Gastrocnemius medialis (tissue), 4 donors: ENCODE measurements around the gene TMEM240. TPM values are rescaled to one million over a fixed set of nuclear protein-coding genes. Genes with fewer than 3 reads are reported as not detected.
"Not testable (repeated sequence)": the region's sequence is repeated elsewhere in the genome, so short reads cannot be mapped to it uniquely, and the experiment has no call there.

Experiments
- ATAC-seq, 2 donors: fragments of 150-250 bp; one replicate each; pipeline ENCODE4 v1.9.1; 2016
- DNase-seq, 2 donors: peaks; one replicate each; pipeline ENCODE4 v3.0.0-alpha.2; 2019
- H3K27ac ChIP-seq, 4 donors: fragments of 200-600 bp; sonication (generic); 1 replicate in 1 of 4; 2 replicates in 3 of 4; pipeline ENCODE4 v1.5.1; 2016 to 2018; ENCODE audit warnings: mild to moderate bottlenecking in 2 of 4, moderate library complexity in 1 of 4
- H3K27me3 ChIP-seq, 3 donors: fragments of 200-600 bp; sonication (generic) in 2 of 3; 1 replicate in 1 of 3; 2 replicates in 2 of 3; pipeline versions ENCODE4 v1.5.1 to v1.6.0; 2016 to 2019; ENCODE audit warnings: mild to moderate bottlenecking in 1 of 3, moderate library complexity in 1 of 3
- H3K36me3 ChIP-seq, 2 donors: fragments of 200-600 bp; sonication (generic) in 1 of 2; one replicate each; pipeline ENCODE4 v1.5.1; 2017 to 2018
- H3K4me1 ChIP-seq, 2 donors: fragments of 200-600 bp; sonication (generic) in 1 of 2; one replicate each; pipeline ENCODE4 v1.5.1; 2016 to 2017; ENCODE audit warnings: mild to moderate bottlenecking in 2 of 2
- H3K4me3 ChIP-seq, 4 donors: fragments of 200-600 bp; sonication (generic) in 3 of 4; 1 replicate in 1 of 4; 2 replicates in 3 of 4; pipeline ENCODE4 v1.5.1; 2016 to 2019; ENCODE audit warnings: mild to moderate bottlenecking in 2 of 4
- H3K9me3 ChIP-seq, 3 donors: fragments of 200-600 bp; sonication (generic) in 2 of 3; 1 replicate in 1 of 3; 2 replicates in 2 of 3; pipeline ENCODE4 v1.5.1; 2016 to 2019
- POLR2A ChIP-seq, 2 donors: fragments of 450-650 bp; IDR thresholded peaks; one replicate each; pipeline ENCODE4 v1.6.1; 2017; ENCODE audit warnings: antibody characterized with exemption in 2 of 2, mild to moderate bottlenecking in 2 of 2, moderate library complexity in 2 of 2
- in situ Hi-C, 4 donors: fragments of 200-750 bp; cut with MboI; loops; one replicate each; pipeline versions ENCODE4 v1.15.0 to v1.8.0; 2017; ENCODE audit warnings: low sequenced_read_pairs in 4 of 4
- intact Hi-C: fragments of 100-400 bp; cut with DNase I; formaldehyde crosslinking; loops from one replicate; pipeline ENCODE4 v1.15.1; 2023; ENCODE audit warnings: low total_unique reads
- total RNA-seq, 4 donors: library from RNA; depleted of rRNA; stranded (reverse); fragments of >200 nt; gene quantifications; one replicate each; pipeline versions ENCODE4 v1.1.0 to v1.2.3, GENCODE V29; 2016
- TF ChIP-seq, protein P1 (sequence below), 5 experiments: fragments of 450-650 bp in 3 of 5; fragments of 200-600 bp in 2 of 5; sonication (generic) in 2 of 5; IDR thresholded peaks in 4 of 5; conservative IDR thresholded peaks in 1 of 5; 1 replicate in 4 of 5; 2 replicates in 1 of 5; pipeline ENCODE4 v1.5.1; 2016 to 2019; ENCODE audit warnings: antibody characterized with exemption in 5 of 5, mild to moderate bottlenecking in 3 of 5, moderate library complexity in 3 of 5

The TMEM240 gene
- total RNA-seq, 4 donors from 2014 or later = 1.1 to 2.0 (median 1.9) TPM; not detected in 1

DNA sequence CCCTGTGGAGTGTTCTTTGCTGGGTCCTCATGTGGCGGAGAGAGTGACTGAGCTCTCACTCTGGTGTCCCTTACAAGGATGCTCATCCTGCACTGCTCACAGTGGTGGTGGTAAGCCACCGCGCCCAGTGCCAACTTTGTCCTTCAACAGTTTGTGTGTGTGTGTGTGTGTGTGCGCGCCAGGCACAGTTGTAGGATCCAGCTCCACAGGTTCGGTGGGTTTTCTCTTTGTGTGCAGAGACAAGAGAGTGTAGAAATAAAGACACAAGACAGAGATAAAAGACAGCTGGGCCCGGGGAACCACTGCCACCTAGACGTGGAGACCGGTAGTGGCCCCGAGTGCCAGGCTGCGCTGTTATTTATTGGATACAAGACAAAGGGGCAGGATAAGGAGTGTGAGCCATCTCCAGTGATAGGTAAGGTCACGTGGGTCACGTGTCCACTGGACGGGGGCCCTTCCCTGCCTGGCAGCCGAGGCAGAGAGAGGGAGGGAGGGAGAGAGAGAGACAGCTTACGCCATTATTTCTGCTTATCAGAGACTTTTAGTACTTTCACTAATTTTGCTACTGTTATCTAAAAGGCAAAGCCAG lies 35.6 kb downstream of the TMEM240 start:
- H3K9me3 ChIP-seq, in situ Hi-C loops, H3K36me3 ChIP-seq, H3K27me3 ChIP-seq: not testable (repeated sequence)
- intact Hi-C loops = loop anchor here (5.0 to 10.0 kb wide), 2 partner anchors 130 to 158 kb away; partner anchors contain the start of genes AURKAIP1 and DVL1
- peak; percentile 66 to 71 for TF ChIP-seq POLR2A (IDR thresholded peaks at IDR 0.05)
- TF ChIP-seq, protein P1, sequence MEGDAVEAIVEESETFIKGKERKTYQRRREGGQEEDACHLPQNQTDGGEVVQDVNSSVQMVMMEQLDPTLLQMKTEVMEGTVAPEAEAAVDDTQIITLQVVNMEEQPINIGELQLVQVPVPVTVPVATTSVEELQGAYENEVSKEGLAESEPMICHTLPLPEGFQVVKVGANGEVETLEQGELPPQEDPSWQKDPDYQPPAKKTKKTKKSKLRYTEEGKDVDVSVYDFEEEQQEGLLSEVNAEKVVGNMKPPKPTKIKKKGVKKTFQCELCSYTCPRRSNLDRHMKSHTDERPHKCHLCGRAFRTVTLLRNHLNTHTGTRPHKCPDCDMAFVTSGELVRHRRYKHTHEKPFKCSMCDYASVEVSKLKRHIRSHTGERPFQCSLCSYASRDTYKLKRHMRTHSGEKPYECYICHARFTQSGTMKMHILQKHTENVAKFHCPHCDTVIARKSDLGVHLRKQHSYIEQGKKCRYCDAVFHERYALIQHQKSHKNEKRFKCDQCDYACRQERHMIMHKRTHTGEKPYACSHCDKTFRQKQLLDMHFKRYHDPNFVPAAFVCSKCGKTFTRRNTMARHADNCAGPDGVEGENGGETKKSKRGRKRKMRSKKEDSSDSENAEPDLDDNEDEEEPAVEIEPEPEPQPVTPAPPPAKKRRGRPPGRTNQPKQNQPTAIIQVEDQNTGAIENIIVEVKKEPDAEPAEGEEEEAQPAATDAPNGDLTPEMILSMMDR (IDR thresholded peaks at IDR 0.05 in 4 of 5, conservative IDR thresholded peaks at IDR 0.05 in 1 of 5) = peak; percentile 61 to 87 (median 79)
- Histone ChIP-seq H3K4me3 (peak overlapping the region; percentile 33 to 43 (median 38)), H3K27ac (peak overlapping the region; percentile 83 to 94 (median 86)), H3K4me1 (peaks cover 6 to 21% of the 10 kb centered on the region in 2 donors)
- ATAC-seq (peak; percentile 37 to 46), DNase-seq (peak; percentile 47 to 88)

DNA sequence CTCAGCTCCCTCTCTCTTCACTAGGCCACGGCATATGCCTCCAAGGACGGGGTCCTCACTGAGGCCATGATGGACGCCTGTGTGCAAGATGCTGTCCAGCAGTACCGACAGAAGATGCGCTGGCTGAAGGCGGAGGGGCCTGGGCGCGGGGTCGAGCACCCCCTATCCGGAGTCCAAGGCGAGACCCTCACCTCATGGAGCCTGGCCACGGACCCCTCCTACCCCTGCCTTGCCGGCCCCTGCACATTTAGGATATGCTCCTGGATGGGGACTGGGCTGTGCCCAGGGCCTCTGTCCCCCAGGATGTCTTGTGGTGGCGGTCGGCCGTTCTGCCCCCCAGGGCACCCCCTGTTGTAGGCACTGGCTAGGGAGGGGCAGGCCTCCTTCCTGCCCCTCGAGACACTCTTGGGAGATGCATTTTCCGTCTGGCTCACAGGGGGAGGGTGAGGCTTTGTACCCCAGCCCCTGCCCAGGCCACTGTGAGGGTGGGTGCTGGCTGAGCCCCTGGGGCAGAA lies 44.9 kb downstream of the TMEM240 start:
- in situ Hi-C loops, H3K27ac ChIP-seq, intact Hi-C loops: not testable (repeated sequence)

GRCh38 chr1:1494311-1494710 lies 46.1 kb downstream of the TMEM240 start:
- ATAC-seq, H3K9me3 ChIP-seq, H3K4me3 ChIP-seq, DNase-seq, in situ Hi-C loops, H3K4me1 ChIP-seq, H3K27ac ChIP-seq, H3K27me3 ChIP-seq, intact Hi-C loops: not testable (repeated sequence)
- peaks cover 0 to 50% of the 10 kb centered on the region in 2 donors for H3K36me3 ChIP-seq

More for the DNA sequence above, 44.9 kb downstream of the TMEM240 start:
- H3K4me1 ChIP-seq, H3K27me3 ChIP-seq, H3K4me3 ChIP-seq, DNase-seq, H3K9me3 ChIP-seq, ATAC-seq: not testable (repeated sequence)
- H3K36me3 ChIP-seq = peaks cover 0 to 40% of the 10 kb centered on the region in 2 donors

DNA sequence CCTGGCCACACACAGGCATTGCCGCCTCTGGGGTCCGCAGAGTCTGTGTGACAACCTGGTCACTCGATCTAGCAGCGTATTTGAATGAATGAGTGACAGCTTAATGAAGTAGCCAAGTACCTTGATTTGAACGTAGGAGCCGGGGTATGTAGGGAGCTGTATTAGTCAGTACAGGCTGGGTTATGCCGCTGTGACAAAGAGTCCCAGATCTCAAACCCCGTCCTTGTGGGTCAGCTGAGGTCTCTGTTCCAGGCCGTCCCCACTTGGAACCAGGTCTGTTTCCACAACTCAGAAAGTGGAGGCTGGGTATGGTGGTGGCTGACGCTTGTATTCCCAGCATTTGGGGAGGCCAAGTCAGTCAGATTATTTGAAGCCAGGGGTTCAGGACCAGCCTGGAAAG lies 48.8 kb downstream of the TMEM240 start:
- no peak for DNase-seq
- TF ChIP-seq, protein P1 (IDR thresholded peaks at IDR 0.05 in 4 of 5, conservative IDR thresholded peaks at IDR 0.05 in 1 of 5) = no peak
- no peak for TF ChIP-seq POLR2A (IDR thresholded peaks at IDR 0.05)
- ATAC-seq = no peak
- H3K27ac ChIP-seq = no peak overlapping the region
- intact Hi-C loops (no loop called here), in situ Hi-C loops (no loop called here)
- H3K27me3 ChIP-seq = no peaks in the 10 kb centered on the region
- H3K4me1 ChIP-seq = no peaks in the 10 kb centered on the region
- H3K4me3 ChIP-seq = no peak overlapping the region
- peaks cover 0 to 76% of the 10 kb centered on the region in 2 donors for H3K36me3 ChIP-seq
- H3K9me3 ChIP-seq = no peaks in the 10 kb centered on the region

- in situ Hi-C loops = no loop called here
Observed at GRCh38 chr1:1490633-1491230, 49.7 kb downstream of the TMEM240 start.

More at GRCh38 chr1:1490633-1491230, 49.7 kb downstream of the TMEM240 start:
- Histone ChIP-seq H3K9me3 (no peaks in the 10 kb centered on the region), H3K36me3 (peaks cover 0 to 76% of the 10 kb centered on the region in 2 donors), H3K27me3 (no peaks in the 10 kb centered on the region), H3K4me1 (no peaks in the 10 kb centered on the region), H3K4me3 (no peak overlapping the region), H3K27ac (no peak overlapping the region)
- ATAC-seq = no peak
- TF ChIP-seq, protein P1 (IDR thresholded peaks at IDR 0.05 in 4 of 5, conservative IDR thresholded peaks at IDR 0.05 in 1 of 5) = no peak
- TF ChIP-seq POLR2A (IDR thresholded peaks at IDR 0.05) = no peak
- no peak for DNase-seq
- intact Hi-C loops = no loop called here
